HepG2 (cell line): Measurements from ENCODE around the gene GJC2. TPM values are rescaled to one million over a fixed set of nuclear protein-coding genes. Genes with fewer than 3 reads are reported as not detected.

ENCODE experiments used
- HMG20B ChIP-seq: conservative IDR thresholded peaks from 2 replicates; pipeline ENCODE4 v1.6.1; 2016; ENCODE audit warnings: missing genetic modification reagents, missing compliant biosample characterization
- KDM5A ChIP-seq: fragments of 200-600 bp; sonication (generic); IDR thresholded peaks from 2 replicates; pipeline ENCODE4 v1.7.0; 2018; ENCODE audit warnings: antibody characterized with exemption, mild to moderate bottlenecking, low read length, borderline replicate concordance
- KMT2B ChIP-seq: IDR thresholded peaks from 2 replicates; pipeline ENCODE4 v1.6.1; 2016; ENCODE audit warnings: missing genetic modification reagents, missing compliant biosample characterization
- MBD4 ChIP-seq: IDR thresholded peaks from 2 replicates; pipeline ENCODE4 v1.6.1; 2012; ENCODE audit warnings: low read length, inconsistent platforms, borderline replicate concordance
- MXD4 ChIP-seq: IDR thresholded peaks from 2 replicates; pipeline ENCODE4 v1.6.1; 2016; ENCODE audit warnings: mild to moderate bottlenecking, missing biosample characterization, missing genetic modification reagents
- NONO ChIP-seq, 2 experiments: fragments of 450-650 bp in 1 of 2; sonication (generic) in 1 of 2; formaldehyde crosslinking in 1 of 2; IDR thresholded peaks in 1 of 2; conservative IDR thresholded peaks in 1 of 2; 2 replicates each; pipeline versions ENCODE4 v1.6.1 to v1.8.0; 2017 to 2022; ENCODE audit warnings: mild to moderate bottlenecking in 1 of 2, missing genetic modification reagents in 1 of 2, moderate library complexity in 1 of 2
- ZC3H13 ChIP-seq: sonication (generic); formaldehyde crosslinking; IDR thresholded peaks from 2 replicates; pipeline ENCODE4 v1.8.1; 2023; ENCODE audit warnings: mild to moderate bottlenecking, missing genetic modification reagents, moderate library complexity
- ZNF136 ChIP-seq: sonication (generic); formaldehyde crosslinking; IDR thresholded peaks from 2 replicates; pipeline ENCODE4 v1.8.1; 2022; ENCODE audit warnings: low read depth, mild to moderate bottlenecking, moderate library complexity, missing genetic modification reagents
- ZNF263 ChIP-seq: sonication (generic); formaldehyde crosslinking; IDR thresholded peaks from 2 replicates; pipeline ENCODE4 v1.4.0; 2020; ENCODE audit warnings: missing genetic modification reagents
- ZNF782 ChIP-seq: sonication (generic); formaldehyde crosslinking; IDR thresholded peaks from 2 replicates; pipeline ENCODE4 v1.4.0; 2020; ENCODE audit warnings: missing genetic modification reagents, mild to moderate bottlenecking, borderline replicate concordance
- ZSCAN22 ChIP-seq: sonication (generic); formaldehyde crosslinking; IDR thresholded peaks from 2 replicates; pipeline ENCODE4 v1.4.0; 2020; ENCODE audit warnings: mild to moderate bottlenecking, missing genetic modification reagents
- polyA plus RNA-seq, 8 experiments: library from polyadenylated mRNA; depleted of rRNA in 3 of 8; stranded (reverse) in 7 of 8; unstranded in 1 of 8; fragments of >200 nt; fragmentation: Illumina TruSeq in 4 of 8; extraction: Trizol in 4 of 8; gene quantifications; 2 replicates each; pipeline versions ENCODE4 v1.2.1 to v1.2.3, GENCODE V29; 2011 to 2016; ENCODE audit warnings: low read depth in 4 of 8, missing spikeins in 1 of 8, mixed read lengths in 1 of 8; ENCODE audit not compliant: insufficient read depth in 1 of 8
- total RNA-seq, 5 experiments: library from RNA; depleted of rRNA; stranded (reverse); fragments of >200 nt; fragmentation: Illumina TruSeq; extraction: Trizol; gene quantifications; 2 replicates each; pipeline ENCODE4 v1.2.3, GENCODE V29; 2016; ENCODE audit warnings: low read depth in 1 of 5
- TF ChIP-seq, protein P1 (sequence below): sonication (generic); formaldehyde crosslinking; IDR thresholded peaks from 2 replicates; pipeline ENCODE4 v1.4.0; 2020; ENCODE audit warnings: missing genetic modification reagents
- TF ChIP-seq, protein P2 (sequence below): sonication (generic); formaldehyde crosslinking; IDR thresholded peaks from 2 replicates; pipeline ENCODE4 v1.5.0; 2020; ENCODE audit warnings: mild to moderate bottlenecking, missing genetic modification reagents
- TF ChIP-seq, protein P3 (sequence below): fragments of 450-650 bp; IDR thresholded peaks from 2 replicates; pipeline ENCODE4 v1.6.1; 2017
- TF ChIP-seq, protein P4 (sequence below): IDR thresholded peaks from 2 replicates; pipeline ENCODE4 v1.6.1; 2018; ENCODE audit warnings: missing genetic modification reagents, mild to moderate bottlenecking, missing compliant biosample characterization
- TF ChIP-seq, protein P5 (sequence below): sonication (generic); formaldehyde crosslinking; IDR thresholded peaks from 2 replicates; pipeline ENCODE4 v1.4.0; 2020; ENCODE audit warnings: missing genetic modification reagents

Gene GJC2
- total and polyA plus RNA-seq, 2 of the 13 experiments (the other 11 are each of a cell fraction or from before 2014, with no cell fraction given), result 1.6 to 3.8 TPM

DNA sequence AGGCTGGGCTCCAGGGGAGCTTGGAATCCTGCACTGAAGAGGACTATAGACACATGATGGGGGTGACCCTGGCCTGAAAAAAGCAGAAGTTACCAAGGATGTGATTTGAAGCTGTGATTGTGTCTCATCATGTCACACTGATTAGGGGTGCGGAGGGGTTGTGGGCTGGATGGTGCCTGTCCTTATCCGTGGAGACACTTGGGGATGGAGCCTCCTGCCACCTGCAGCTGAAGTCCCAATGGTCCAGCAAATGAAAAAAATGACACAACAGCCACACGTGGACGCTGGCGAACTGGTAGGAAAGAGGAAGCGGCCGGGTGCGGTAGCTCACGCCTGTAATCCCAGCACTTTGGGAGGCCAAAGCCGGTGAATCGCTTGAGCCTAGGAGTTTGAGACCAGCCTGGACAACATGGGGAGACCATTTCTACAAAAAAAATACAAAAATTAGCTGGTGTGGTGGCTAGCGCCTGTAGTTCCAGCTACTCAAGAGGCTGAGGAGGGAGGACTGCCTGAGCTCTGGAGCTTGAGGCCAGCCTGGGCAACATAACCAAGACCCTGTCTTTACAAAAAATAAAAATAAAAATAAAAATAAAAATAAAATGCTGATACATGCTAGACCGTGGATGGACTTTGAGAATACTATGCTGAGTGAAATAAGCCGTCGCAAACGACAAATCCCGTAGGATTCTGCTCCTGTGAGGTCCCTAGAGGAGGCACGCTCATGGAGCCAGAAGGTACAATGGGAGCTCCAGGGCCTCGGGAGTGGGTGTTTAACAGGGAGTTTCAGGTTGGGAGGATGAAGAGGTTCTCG, 15.0 kb downstream of the GJC2 start (continued):
- TF ChIP-seq, protein P1, sequence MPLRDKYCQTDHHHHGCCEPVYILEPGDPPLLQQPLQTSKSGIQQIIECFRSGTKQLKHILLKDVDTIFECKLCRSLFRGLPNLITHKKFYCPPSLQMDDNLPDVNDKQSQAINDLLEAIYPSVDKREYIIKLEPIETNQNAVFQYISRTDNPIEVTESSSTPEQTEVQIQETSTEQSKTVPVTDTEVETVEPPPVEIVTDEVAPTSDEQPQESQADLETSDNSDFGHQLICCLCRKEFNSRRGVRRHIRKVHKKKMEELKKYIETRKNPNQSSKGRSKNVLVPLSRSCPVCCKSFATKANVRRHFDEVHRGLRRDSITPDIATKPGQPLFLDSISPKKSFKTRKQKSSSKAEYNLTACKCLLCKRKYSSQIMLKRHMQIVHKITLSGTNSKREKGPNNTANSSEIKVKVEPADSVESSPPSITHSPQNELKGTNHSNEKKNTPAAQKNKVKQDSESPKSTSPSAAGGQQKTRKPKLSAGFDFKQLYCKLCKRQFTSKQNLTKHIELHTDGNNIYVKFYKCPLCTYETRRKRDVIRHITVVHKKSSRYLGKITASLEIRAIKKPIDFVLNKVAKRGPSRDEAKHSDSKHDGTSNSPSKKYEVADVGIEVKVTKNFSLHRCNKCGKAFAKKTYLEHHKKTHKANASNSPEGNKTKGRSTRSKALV (CRISPR knock-in tag), result 0 out of 2 replicates have a peak, but pooled peaks have one; percentile 7
- TF ChIP-seq NONO (IDR thresholded peaks at IDR 0.05) (no peak), NONO (CRISPR knock-in tag; conservative IDR thresholded peaks at IDR 0.05) (0 out of 2 replicates have a peak, but pooled peaks have one; percentile 20), KDM5A (0 out of 2 replicates have a peak, but pooled peaks have one; percentile 7), MXD4 (CRISPR knock-in tag) (0 out of 2 replicates have a peak, but pooled peaks have one; percentile 31), KMT2B (CRISPR knock-in tag) (0 out of 2 replicates have a peak, but pooled peaks have one; percentile 15), ZC3H13 (CRISPR knock-in tag) (0 out of 2 replicates have a peak, but pooled peaks have one; percentile 37), MBD4 (no peak), ZSCAN22 (CRISPR knock-in tag) (no peak), ZNF263 (peak; percentile 41; the same call in 1 of the 2 replicates), ZNF136 (CRISPR knock-in tag) (0 out of 2 replicates have a peak, but pooled peaks have one; percentile 24), ZNF782 (CRISPR knock-in tag) (no peak), HMG20B (CRISPR knock-in tag) (0 out of 2 replicates have a peak, but pooled peaks have one; percentile 40)
- TF ChIP-seq, protein P2, sequence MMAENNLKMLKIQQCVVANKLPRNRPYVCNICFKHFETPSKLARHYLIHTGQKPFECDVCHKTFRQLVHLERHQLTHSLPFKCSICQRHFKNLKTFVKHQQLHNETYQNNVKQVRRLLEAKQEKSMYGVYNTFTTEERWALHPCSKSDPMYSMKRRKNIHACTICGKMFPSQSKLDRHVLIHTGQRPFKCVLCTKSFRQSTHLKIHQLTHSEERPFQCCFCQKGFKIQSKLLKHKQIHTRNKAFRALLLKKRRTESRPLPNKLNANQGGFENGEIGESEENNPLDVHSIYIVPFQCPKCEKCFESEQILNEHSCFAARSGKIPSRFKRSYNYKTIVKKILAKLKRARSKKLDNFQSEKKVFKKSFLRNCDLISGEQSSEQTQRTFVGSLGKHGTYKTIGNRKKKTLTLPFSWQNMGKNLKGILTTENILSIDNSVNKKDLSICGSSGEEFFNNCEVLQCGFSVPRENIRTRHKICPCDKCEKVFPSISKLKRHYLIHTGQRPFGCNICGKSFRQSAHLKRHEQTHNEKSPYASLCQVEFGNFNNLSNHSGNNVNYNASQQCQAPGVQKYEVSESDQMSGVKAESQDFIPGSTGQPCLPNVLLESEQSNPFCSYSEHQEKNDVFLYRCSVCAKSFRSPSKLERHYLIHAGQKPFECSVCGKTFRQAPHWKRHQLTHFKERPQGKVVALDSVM, result no peak
- TF ChIP-seq, protein P3, sequence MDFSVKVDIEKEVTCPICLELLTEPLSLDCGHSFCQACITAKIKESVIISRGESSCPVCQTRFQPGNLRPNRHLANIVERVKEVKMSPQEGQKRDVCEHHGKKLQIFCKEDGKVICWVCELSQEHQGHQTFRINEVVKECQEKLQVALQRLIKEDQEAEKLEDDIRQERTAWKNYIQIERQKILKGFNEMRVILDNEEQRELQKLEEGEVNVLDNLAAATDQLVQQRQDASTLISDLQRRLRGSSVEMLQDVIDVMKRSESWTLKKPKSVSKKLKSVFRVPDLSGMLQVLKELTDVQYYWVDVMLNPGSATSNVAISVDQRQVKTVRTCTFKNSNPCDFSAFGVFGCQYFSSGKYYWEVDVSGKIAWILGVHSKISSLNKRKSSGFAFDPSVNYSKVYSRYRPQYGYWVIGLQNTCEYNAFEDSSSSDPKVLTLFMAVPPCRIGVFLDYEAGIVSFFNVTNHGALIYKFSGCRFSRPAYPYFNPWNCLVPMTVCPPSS, result no peak
- TF ChIP-seq, protein P4, sequence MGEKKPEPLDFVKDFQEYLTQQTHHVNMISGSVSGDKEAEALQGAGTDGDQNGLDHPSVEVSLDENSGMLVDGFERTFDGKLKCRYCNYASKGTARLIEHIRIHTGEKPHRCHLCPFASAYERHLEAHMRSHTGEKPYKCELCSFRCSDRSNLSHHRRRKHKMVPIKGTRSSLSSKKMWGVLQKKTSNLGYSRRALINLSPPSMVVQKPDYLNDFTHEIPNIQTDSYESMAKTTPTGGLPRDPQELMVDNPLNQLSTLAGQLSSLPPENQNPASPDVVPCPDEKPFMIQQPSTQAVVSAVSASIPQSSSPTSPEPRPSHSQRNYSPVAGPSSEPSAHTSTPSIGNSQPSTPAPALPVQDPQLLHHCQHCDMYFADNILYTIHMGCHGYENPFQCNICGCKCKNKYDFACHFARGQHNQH (CRISPR knock-in tag), result 0 out of 2 replicates have a peak, but pooled peaks have one; percentile 9
- TF ChIP-seq, protein P5, sequence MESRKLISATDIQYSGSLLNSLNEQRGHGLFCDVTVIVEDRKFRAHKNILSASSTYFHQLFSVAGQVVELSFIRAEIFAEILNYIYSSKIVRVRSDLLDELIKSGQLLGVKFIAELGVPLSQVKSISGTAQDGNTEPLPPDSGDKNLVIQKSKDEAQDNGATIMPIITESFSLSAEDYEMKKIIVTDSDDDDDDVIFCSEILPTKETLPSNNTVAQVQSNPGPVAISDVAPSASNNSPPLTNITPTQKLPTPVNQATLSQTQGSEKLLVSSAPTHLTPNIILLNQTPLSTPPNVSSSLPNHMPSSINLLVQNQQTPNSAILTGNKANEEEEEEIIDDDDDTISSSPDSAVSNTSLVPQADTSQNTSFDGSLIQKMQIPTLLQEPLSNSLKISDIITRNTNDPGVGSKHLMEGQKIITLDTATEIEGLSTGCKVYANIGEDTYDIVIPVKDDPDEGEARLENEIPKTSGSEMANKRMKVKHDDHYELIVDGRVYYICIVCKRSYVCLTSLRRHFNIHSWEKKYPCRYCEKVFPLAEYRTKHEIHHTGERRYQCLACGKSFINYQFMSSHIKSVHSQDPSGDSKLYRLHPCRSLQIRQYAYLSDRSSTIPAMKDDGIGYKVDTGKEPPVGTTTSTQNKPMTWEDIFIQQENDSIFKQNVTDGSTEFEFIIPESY, result peak; percentile 75
